K562 (cell line): ENCODE results near the gene PEF1. TPM values are rescaled to one million over a fixed set of nuclear protein-coding genes. Genes with fewer than 3 reads are reported as not detected.

Experiments
- ASH1L ChIP-seq: fragments of 450-650 bp; IDR thresholded peaks from 2 replicates; pipeline ENCODE4 v1.6.1; 2018; ENCODE audit warnings: borderline replicate concordance, mild to moderate bottlenecking, low read depth; ENCODE audit not compliant: partially characterized antibody
- ATF7 ChIP-seq: fragments of 450-650 bp; IDR thresholded peaks from 2 replicates; pipeline ENCODE4 v1.7.1; 2014; ENCODE audit warnings: mild to moderate bottlenecking, moderate library complexity
- ETV1 ChIP-seq: fragments of 450-650 bp; conservative IDR thresholded peaks from 2 replicates; pipeline ENCODE4 v1.6.1; 2016; ENCODE audit warnings: missing genetic modification characterization, control low read depth, low read depth, missing compliant biosample characterization
- KLF13 ChIP-seq: fragments of 450-650 bp; IDR thresholded peaks from 2 replicates; pipeline ENCODE4 v1.6.1; 2016; ENCODE audit warnings: missing genetic modification characterization, low read depth, mild to moderate bottlenecking, missing compliant biosample characterization, moderate library complexity, borderline replicate concordance
- NFE2L1 ChIP-seq: fragments of 450-650 bp; IDR thresholded peaks from 2 replicates; pipeline ENCODE4 v1.6.1; 2016; ENCODE audit warnings: missing genetic modification characterization, low read depth, mild to moderate bottlenecking, missing compliant biosample characterization, moderate library complexity, borderline replicate concordance
- PCBP2 ChIP-seq: fragments of 200-400 bp; formaldehyde crosslinking; IDR thresholded peaks from 2 replicates; pipeline ENCODE4 v1.6.1; 2018; ENCODE audit warnings: low read length, low read depth, mild to moderate bottlenecking, moderate library complexity; ENCODE audit not compliant: poor library complexity, severe bottlenecking
- PML ChIP-seq: IDR thresholded peaks from 2 replicates; pipeline ENCODE4 v1.6.1; 2012; ENCODE audit warnings: low read length, inconsistent platforms
- TRIM28 ChIP-seq: fragments of 450-650 bp; IDR thresholded peaks from 2 replicates; pipeline ENCODE4 v1.6.1; 2017
- ZNF316 ChIP-seq: fragments of 450-650 bp; IDR thresholded peaks from 2 replicates; pipeline ENCODE4 v1.6.1; 2016
- ZNF347 ChIP-seq: fragments of 450-650 bp; formaldehyde crosslinking; IDR thresholded peaks from 2 replicates; pipeline ENCODE4 v1.4.0; 2020; ENCODE audit warnings: low read depth, mild to moderate bottlenecking, moderate library complexity
- polyA plus RNA-seq, 8 experiments: library from polyadenylated mRNA; depleted of rRNA in 4 of 8; stranded (reverse) in 5 of 8; unstranded in 3 of 8; fragments of >200 nt; fragmentation: Nextera tagmentation in 2 of 8; fragmentation: Illumina TruSeq in 1 of 8; extraction: Ambion mirVana in 2 of 8; extraction: Trizol in 1 of 8; gene quantifications; 2 replicates each; pipeline versions ENCODE4 v1.2.1 to v1.2.3, GENCODE V29; 2011 to 2014; ENCODE audit warnings: inconsistent platforms in 1 of 8, missing spikeins in 1 of 8
- total RNA-seq, 7 experiments: library from RNA; depleted of rRNA in 6 of 7; stranded (reverse); fragments of >200 nt in 6 of 7; fragmentation: Illumina TruSeq in 2 of 7; extraction: Trizol in 2 of 7; gene quantifications; 2 replicates each; pipeline versions ENCODE4 v1.2.1 to v1.2.3, GENCODE V29; 2011 to 2021; ENCODE audit warnings: low replicate concordance in 1 of 7
- TF ChIP-seq, protein P1 (sequence below): fragments of 250-450 bp; sonication (Bioruptor Pico); IDR thresholded peaks from 2 replicates; pipeline ENCODE4 v1.5.0; 2021
- TF ChIP-seq, protein P2 (sequence below): sonication (generic); formaldehyde crosslinking; IDR thresholded peaks from 2 replicates; pipeline ENCODE4 v1.8.0; 2022; ENCODE audit warnings: mild to moderate bottlenecking, low read depth, missing genetic modification reagents
- TF ChIP-seq, protein P3 (sequence below): fragments of 450-650 bp; conservative IDR thresholded peaks from 2 replicates; pipeline ENCODE4 v1.6.1; 2016; ENCODE audit warnings: missing genetic modification characterization, low read depth, mild to moderate bottlenecking, control low read depth, missing compliant biosample characterization
- TF ChIP-seq, protein P4 (sequence below): fragments of 250-450 bp; sonication (Bioruptor Pico); IDR thresholded peaks from 2 replicates; pipeline ENCODE4 v1.8.0; 2022; ENCODE audit warnings: moderate library complexity, mild to moderate bottlenecking, inconsistent platforms

The PEF1 gene
- total and polyA plus RNA-seq, 9 of the 15 experiments (the other 6 are each of a cell fraction or from before 2014, with no cell fraction given), result 26.3 to 95.5 (median 61.9) TPM

DNA sequence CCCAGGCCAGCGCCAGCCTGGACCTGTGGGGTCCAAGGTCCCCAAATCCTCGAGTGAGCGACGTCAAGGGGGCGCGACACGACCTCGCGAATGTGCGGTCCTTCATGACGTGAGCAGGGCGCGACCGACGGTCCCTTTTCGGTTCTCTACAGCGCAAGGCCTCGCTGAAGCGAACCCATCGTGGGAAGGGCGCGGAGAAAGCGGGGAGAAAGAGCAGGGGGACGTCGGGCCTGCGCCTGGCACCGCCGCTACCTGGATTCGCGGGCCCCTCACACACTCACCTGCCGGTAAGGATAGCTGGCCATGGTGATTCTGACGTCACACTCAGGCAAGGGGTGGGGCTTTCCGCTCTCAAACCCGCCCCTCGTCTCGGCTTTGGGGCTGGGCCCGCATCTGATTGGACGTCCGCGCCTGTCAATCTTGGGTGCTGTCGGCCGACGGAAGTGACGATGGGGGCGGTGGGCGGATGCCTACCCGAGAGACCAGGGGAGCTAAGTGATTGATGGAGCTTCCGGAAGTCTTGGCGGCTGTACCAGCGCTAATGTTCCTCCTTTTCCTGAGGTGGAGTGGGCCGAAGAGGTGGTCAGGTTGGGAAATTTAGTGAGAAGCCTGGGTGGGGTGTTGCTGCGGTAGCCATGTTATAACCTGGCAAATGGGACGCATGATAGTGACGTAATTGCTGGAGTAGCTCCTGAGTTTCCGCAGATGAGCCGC is at the start of gene PEF1 (continued):
- TF ChIP-seq, protein P1, sequence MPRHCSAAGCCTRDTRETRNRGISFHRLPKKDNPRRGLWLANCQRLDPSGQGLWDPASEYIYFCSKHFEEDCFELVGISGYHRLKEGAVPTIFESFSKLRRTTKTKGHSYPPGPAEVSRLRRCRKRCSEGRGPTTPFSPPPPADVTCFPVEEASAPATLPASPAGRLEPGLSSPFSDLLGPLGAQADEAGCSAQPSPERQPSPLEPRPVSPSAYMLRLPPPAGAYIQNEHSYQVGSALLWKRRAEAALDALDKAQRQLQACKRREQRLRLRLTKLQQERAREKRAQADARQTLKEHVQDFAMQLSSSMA, result 0 out of 2 replicates have a peak, but pooled peaks have one; percentile 63
- TF ChIP-seq, protein P2, sequence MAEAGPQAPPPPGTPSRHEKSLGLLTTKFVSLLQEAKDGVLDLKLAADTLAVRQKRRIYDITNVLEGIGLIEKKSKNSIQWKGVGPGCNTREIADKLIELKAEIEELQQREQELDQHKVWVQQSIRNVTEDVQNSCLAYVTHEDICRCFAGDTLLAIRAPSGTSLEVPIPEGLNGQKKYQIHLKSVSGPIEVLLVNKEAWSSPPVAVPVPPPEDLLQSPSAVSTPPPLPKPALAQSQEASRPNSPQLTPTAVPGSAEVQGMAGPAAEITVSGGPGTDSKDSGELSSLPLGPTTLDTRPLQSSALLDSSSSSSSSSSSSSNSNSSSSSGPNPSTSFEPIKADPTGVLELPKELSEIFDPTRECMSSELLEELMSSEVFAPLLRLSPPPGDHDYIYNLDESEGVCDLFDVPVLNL (CRISPR knock-in tag), result peak; percentile 70; the same call in 1 of the 2 replicates
- TF ChIP-seq ATF7 (peak; percentile 99), ZNF347 (CRISPR knock-in tag) (no peak), NFE2L1 (tag) (no peak), ZNF316 (no peak), PCBP2 (no peak), KLF13 (tag) (peak; percentile 95), TRIM28 (no peak), ASH1L (peak; percentile 59), ETV1 (peak; percentile 64), PML (peak; percentile 76)
- TF ChIP-seq, protein P3, sequence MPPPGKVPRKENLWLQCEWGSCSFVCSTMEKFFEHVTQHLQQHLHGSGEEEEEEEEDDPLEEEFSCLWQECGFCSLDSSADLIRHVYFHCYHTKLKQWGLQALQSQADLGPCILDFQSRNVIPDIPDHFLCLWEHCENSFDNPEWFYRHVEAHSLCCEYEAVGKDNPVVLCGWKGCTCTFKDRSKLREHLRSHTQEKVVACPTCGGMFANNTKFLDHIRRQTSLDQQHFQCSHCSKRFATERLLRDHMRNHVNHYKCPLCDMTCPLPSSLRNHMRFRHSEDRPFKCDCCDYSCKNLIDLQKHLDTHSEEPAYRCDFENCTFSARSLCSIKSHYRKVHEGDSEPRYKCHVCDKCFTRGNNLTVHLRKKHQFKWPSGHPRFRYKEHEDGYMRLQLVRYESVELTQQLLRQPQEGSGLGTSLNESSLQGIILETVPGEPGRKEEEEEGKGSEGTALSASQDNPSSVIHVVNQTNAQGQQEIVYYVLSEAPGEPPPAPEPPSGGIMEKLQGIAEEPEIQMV (tag), result no peak
- TF ChIP-seq, protein P4, sequence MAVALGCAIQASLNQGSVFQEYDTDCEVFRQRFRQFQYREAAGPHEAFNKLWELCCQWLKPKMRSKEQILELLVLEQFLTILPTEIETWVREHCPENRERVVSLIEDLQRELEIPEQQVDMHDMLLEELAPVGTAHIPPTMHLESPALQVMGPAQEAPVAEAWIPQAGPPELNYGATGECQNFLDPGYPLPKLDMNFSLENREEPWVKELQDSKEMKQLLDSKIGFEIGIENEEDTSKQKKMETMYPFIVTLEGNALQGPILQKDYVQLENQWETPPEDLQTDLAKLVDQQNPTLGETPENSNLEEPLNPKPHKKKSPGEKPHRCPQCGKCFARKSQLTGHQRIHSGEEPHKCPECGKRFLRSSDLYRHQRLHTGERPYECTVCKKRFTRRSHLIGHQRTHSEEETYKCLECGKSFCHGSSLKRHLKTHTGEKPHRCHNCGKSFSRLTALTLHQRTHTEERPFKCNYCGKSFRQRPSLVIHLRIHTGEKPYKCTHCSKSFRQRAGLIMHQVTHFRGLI (CRISPR knock-in tag), result no peak
